ENCODE measurements around the gene XNDC1N. TPM values are rescaled to one million over a fixed set of nuclear protein-coding genes. Genes with fewer than 3 reads are reported as not detected.
A peak's percentile ranks its signal among the peaks of the same experiment; 100 is the strongest.
"Not testable (repeated sequence)": the region's sequence is repeated elsewhere in the genome, so short reads cannot be mapped to it uniquely, and the experiment has no call there.

The XNDC1N gene
- total RNA-seq, 2 experiments from 2014 or later: 14.8 to 23.1 TPM

DNA sequence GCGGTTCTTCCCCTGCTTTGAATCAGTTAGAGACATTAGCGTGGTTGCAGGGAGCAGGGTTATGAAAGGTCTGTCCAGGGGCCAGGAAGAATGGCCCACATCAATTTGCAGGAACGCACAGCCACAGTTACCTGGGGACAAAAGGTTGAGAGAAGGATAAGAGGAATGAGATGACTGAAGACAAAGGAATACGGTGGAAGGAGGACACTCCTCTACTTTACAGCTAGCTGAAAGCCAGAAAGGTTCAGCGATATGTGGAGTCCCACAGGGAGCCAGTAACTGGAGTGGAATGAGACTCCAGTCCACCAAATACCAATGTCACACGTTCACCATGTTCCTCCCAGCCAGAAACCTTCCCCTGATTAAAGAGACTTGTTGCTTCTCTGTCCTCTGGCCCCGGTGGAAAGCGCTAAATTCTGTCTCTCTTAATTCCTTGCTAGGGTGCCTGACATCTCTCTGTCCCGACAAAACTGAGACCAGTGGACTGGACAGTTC lies 10.7 kb downstream of the XNDC1N start:
- H3K27ac Mint-ChIP-seq: no peak overlapping the region
- no peak for ATAC-seq
- no peaks in the 10 kb centered on the region for H3K9me3 Mint-ChIP-seq (ENCODE audit: low read depth)
- no peaks in the 10 kb centered on the region for H3K27me3 Mint-ChIP-seq
- H3K36me3 Mint-ChIP-seq: peaks cover 39% of the 10 kb centered on the region
- H3K4me1 Mint-ChIP-seq: peaks cover 20% of the 10 kb centered on the region
- DNase-seq: no peak
- CTCF ChIA-PET: no interaction called here
- no peak overlapping the region for H3K4me3 Mint-ChIP-seq

DNA sequence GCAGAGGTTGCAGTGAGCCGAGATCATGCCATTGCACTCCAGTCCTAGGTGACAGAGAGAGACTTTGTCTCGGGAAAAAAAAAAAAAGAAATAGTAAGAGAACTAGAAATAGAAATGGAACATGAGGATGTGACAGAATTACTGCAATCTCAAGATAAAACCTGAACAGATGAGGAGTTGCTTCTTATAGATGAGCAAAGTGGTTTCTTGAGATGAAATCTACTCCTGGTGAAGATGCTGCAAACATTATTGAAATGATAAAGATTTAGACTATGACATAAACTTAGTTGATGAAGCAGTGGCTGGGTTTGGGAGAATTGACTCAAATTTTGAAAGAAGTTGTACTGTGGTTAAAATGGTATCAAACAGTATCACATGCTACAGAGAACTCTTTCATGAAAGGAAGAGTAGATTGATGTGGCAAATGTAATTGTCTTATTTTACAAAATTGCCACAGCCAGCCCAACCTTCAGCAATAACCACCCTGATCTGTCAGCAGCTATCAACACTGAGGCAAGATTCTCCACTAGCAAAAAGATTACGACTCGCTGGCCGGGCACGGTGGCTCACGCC lies 13.7 kb downstream of the XNDC1N start:
- ATAC-seq (peak; percentile 66), DNase-seq (no peak)
- H3K4me1 Mint-ChIP-seq: peaks cover 32% of the 10 kb centered on the region
- H3K27ac Mint-ChIP-seq: peak overlapping the region; percentile 13
- CTCF ChIA-PET: no interaction called here
- H3K9me3 Mint-ChIP-seq (ENCODE audit: low read depth): no peaks in the 10 kb centered on the region
- peaks cover 41% of the 10 kb centered on the region for H3K36me3 Mint-ChIP-seq
- H3K4me3 Mint-ChIP-seq: no peak overlapping the region
- H3K27me3 Mint-ChIP-seq: no peaks in the 10 kb centered on the region

DNA sequence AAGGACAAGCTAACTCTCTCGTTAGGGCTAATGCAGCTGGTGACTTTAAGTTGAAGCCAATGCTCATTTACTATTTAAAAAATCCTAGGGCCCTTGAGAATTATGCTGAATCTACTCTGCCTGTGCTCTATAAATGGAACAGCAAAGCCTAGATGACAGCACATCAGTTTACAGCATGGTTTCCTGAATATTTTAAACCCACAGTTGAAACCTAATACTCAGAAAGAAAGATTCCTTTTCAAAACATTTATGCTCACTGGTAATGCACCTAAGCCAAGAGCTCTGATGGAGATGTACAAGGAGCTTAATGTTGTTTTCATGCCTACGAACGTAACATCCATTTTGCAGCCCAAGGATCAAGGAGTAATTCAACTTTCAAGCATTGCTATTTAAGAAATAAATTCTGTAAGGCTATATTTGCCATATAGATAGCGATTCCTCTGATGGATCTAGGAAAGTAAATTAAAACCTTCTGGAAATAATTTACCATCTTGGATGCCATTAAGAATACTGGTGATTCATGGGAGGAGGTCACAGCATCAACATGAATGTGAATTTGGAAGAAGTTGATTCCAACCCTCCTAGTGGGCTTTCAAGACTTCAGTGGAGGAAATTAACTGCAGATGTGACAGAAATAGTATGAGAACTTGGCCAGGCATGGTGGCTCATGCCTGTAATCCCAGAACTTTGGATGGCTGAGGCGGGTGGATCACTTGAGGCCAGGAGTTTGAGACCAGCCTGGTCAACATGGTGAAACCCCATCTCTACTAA lies 14.5 kb downstream of the XNDC1N start:
- Mint-ChIP-seq H3K4me3 (no peak overlapping the region), H3K27ac (no peak overlapping the region), H3K9me3 (ENCODE audit: low read depth) (no peaks in the 10 kb centered on the region), H3K36me3 (peaks cover 39% of the 10 kb centered on the region), H3K27me3 (no peaks in the 10 kb centered on the region), H3K4me1 (peaks cover 32% of the 10 kb centered on the region)
- CTCF ChIA-PET: no interaction called here
- DNase-seq (no peak), ATAC-seq (no peak)

DNA sequence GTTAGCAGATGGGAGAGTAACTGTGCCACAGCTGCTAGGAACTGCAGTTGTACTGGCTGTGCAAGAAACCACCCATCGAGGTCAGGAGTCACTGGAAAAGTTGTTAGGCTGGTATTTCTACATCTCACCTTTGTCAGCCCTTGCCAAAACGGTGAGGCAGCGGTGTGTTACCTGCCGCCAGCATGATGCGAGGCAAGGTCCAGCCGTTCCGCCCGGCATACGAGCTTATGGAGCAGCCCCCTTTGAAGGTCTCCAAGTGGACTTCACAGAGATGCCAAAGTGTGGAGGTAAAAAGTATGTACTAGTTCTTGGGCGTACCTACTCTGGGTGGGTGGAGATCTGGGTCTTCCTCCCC lies 16.4 kb downstream of the XNDC1N start:
- DNase-seq; CTCF ChIA-PET; ATAC-seq; H3K9me3 Mint-ChIP-seq (ENCODE audit: low read depth); H3K4me3 Mint-ChIP-seq; H3K27me3 Mint-ChIP-seq: not testable (repeated sequence)
- Mint-ChIP-seq H3K27ac (peak overlapping the region; percentile 33), H3K4me1 (peaks cover 32% of the 10 kb centered on the region), H3K36me3 (peaks cover 25% of the 10 kb centered on the region)

DNA sequence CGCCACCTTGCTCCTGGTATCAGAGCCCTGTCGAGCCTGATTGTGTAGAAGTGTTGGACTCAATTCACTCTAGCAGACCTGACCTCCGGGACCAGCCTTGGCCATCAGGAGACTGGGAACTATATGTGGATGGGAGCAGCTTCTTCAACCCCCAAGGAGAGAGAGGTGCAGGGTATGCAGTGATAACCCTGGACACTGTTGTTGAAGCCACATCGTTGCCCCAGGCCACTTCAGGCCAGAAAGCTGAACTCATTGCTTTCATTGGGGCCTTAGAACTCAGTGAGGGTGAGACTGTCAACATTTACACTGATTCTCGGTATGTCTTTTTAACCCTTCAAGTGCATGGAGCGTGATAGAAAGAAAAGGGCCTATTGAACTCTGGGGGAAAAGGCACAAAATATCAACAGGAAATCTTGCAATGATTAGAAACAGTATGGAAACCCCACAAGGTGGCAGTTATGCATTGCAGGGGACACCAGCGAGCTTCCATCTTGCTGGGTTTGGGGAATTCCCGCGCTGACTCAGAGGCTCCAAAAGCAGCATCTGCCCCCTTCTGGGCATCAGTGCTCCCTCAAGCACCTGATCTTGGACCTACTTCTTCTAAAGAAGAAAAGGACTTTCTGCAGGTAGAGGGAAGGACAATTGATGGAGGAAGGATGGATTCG lies 16.9 kb downstream of the XNDC1N start:
- CTCF ChIA-PET; H3K27me3 Mint-ChIP-seq; ATAC-seq; H3K4me3 Mint-ChIP-seq; H3K9me3 Mint-ChIP-seq (ENCODE audit: low read depth): not testable (repeated sequence)
- Mint-ChIP-seq H3K4me1 (peaks cover 32% of the 10 kb centered on the region), H3K36me3 (peaks cover 23% of the 10 kb centered on the region), H3K27ac (peak overlapping the region; percentile 48)
- DNase-seq: peak; percentile 76

DNA sequence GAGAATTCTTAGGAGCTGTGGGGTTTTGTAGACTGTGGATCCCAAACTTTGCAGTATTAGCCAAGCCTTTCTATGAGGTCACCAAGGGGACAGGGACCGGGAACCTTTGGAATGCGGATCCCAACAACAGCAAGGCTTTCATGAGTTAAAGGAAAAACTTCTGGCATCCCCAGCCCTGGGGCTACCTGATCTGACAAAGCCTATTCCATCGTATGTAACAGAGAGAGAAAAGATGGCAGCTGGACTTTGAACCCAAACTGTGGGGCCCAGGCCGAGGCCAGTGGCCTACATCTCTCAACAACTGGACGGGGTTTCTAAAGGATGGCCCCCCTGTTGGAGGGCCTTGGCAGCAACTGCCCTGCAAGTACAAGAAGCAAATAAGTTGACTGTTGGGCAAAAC lies 17.6 kb downstream of the XNDC1N start:
- ATAC-seq; H3K27ac Mint-ChIP-seq; CTCF ChIA-PET; H3K4me3 Mint-ChIP-seq; H3K9me3 Mint-ChIP-seq (ENCODE audit: low read depth); H3K27me3 Mint-ChIP-seq; DNase-seq: not testable (repeated sequence)
- Mint-ChIP-seq H3K4me1 (peaks cover 29% of the 10 kb centered on the region), H3K36me3 (peaks cover 19% of the 10 kb centered on the region)

DNA sequence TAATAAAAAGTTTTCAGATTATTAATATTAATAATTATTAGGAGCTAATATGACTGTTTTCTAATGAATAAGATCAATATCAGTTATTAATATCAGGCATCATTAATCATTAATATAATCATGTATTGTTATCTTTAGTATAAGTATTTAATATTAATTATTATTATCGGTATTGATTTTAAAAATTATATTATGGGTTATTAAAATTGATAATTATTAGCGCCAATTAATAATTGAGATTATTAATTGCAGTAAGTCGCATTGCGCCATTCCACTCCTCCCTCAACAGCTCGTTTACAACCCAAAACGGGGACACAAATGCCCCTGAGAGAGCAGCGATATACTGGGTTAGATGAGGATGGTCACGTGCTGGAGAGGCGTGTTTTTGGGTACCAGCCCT lies 20.2 kb downstream of the XNDC1N start:
- Mint-ChIP-seq H3K36me3 (peaks cover 11% of the 10 kb centered on the region), H3K4me3 (no peak overlapping the region), H3K9me3 (ENCODE audit: low read depth) (no peaks in the 10 kb centered on the region)

DNA sequence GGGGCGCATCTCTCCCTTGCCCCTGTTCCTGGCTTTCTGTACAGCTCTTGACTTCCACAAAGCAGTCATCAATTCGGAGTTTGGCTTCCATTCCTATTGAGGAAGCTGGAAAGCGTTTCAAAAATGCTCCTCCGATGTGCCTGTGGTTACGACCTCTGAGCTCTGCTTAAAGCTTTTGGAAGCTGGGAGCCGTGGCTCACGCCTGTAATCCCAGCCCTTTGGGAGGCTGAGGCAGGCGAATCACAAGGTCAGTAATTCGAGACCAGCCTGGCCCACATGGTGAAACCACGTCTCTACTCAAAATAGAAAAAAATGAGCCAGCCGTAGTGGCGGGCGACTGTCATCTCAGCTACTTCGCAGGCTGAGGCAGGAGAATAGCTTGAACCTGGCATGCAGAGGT lies 27.3 kb downstream of the XNDC1N start:
- CTCF ChIA-PET; ATAC-seq; H3K4me3 Mint-ChIP-seq; H3K27me3 Mint-ChIP-seq; H3K4me1 Mint-ChIP-seq; H3K27ac Mint-ChIP-seq; H3K9me3 Mint-ChIP-seq (ENCODE audit: low read depth); DNase-seq: not testable (repeated sequence)
- peaks cover 16% of the 10 kb centered on the region for H3K36me3 Mint-ChIP-seq

More for the DNA sequence above, 20.2 kb downstream of the XNDC1N start:
- H3K4me1 Mint-ChIP-seq: peaks cover 12% of the 10 kb centered on the region
- DNase-seq (no peak), ATAC-seq (no peak)
- no peaks in the 10 kb centered on the region for H3K27me3 Mint-ChIP-seq
- CTCF ChIA-PET: no interaction called here
- H3K27ac Mint-ChIP-seq: no peak overlapping the region

DNA sequence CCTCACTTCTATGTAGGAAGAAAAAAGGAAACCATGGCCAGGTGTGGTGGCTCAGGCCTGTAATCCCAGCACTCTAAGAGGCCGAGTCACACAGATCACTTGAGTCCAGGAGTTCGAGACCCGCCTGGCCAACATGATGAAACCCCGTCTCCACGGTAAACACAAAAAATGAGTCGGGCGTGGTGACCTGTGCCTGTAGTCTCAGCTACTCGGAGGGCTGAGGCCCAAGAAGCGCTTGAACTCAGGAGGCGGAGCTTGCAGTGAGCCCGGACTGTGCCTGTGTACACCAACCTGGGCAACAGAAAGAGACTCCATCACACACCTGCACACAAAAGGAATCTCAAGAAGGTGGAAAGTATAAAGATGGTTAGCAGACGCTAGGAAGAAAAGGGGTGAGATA lies 32.4 kb downstream of the XNDC1N start:
- no peak overlapping the region for H3K27ac Mint-ChIP-seq
- H3K9me3 Mint-ChIP-seq (ENCODE audit: low read depth): no peaks in the 10 kb centered on the region
- no peak overlapping the region for H3K4me3 Mint-ChIP-seq
- CTCF ChIA-PET: no interaction called here
- no peaks in the 10 kb centered on the region for H3K4me1 Mint-ChIP-seq
- no peaks in the 10 kb centered on the region for H3K27me3 Mint-ChIP-seq
- DNase-seq: no peak
- ATAC-seq: no peak
- peaks cover 17% of the 10 kb centered on the region for H3K36me3 Mint-ChIP-seq

DNA sequence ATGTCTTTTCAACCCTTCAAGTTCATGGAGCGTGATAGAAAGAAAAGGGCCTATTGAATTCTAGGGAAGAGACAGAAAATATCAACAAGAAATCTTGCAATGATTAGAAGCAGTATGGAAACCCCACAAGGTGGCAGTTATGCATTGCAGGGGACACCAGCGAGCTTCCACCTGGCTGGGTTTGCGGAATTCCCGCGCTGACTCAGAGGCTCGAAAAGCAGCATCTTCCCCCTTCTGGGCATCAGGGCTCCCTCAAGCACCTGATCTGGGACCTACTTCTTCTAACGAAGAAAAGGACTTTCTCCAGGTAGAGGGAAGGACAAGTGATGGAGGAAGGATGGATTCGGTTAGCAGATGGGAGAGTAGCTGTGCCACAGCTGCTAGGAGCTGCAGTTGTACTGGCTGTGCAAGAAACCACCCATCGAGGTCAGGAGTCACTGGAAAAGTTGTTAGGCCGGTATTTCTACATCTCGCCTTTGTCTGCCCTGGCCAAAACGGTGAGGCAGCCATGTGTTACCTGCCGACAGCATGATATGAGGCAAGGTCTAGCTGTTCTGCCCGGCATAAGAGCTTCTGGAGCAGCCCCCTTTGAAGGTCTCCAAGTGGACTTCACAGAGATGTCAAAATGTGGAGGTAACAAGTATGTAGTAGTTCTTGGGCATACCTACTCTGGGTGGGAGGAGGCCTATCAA lies 39.1 kb downstream of the XNDC1N start:
- H3K27ac Mint-ChIP-seq; H3K27me3 Mint-ChIP-seq; ATAC-seq; H3K36me3 Mint-ChIP-seq; DNase-seq; H3K9me3 Mint-ChIP-seq (ENCODE audit: low read depth); CTCF ChIA-PET; H3K4me3 Mint-ChIP-seq; H3K4me1 Mint-ChIP-seq: not testable (repeated sequence)

DNA sequence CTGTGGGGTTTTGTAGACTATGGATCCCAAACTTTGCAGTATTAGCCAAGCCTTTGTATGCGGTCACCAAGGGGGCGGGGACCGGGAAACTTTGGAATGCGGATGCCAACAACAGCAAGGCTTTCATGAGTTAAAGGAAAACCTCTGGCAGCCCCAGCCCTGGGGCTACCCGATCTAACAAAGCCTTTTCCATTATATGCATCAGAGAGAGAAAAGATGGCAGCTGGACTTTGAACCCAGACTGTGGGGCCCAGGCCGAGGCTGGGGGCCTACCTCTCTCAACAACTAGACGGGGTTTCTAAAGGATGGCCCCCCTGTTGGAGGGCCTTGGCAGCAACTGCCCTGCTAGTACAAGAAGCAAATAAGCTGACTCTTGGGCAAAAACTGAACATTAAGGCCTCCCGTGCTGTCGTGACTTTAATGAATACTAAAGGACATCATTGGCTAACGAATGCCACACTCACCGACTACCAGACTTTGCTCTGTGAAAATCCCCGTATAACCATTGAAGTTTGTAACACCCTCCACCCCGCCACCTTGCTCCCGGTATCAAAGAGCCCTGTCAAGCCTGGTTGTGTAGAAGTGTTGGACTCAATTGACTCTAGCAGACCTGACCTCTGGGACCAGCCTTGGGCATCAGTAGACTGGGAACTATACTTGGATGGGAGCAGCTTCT lies 39.9 kb downstream of the XNDC1N start:
- H3K4me1 Mint-ChIP-seq; H3K36me3 Mint-ChIP-seq; CTCF ChIA-PET; H3K9me3 Mint-ChIP-seq (ENCODE audit: low read depth); ATAC-seq; DNase-seq; H3K27ac Mint-ChIP-seq; H3K4me3 Mint-ChIP-seq; H3K27me3 Mint-ChIP-seq: not testable (repeated sequence)

DNA sequence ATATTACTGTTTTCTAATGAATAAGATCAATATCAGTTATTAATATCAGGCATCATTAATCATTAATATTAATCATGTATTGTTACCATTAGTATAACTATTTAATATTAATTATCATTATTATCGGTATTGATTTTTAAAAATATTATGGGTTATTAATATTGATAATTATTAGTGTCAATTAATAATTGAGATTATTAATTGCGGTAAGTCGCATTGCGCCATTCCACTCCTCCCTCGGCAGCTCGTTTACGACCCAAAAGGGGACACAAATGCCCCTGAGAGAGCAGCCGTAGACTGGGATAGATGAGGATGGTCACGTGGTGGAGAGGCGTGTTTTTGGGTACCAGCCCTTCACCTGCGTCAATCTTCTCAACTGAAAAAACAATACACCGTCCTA lies 42.6 kb downstream of the XNDC1N start:
- H3K27me3 Mint-ChIP-seq; H3K4me1 Mint-ChIP-seq; ATAC-seq; H3K36me3 Mint-ChIP-seq; H3K27ac Mint-ChIP-seq; DNase-seq; H3K4me3 Mint-ChIP-seq; CTCF ChIA-PET; H3K9me3 Mint-ChIP-seq (ENCODE audit: low read depth): not testable (repeated sequence)

All from activated CD8-positive, alpha-beta memory T cell treated with anti-CD3 and anti-CD28 coated beads, Interleukin-2, amount 10 ng/mL, durations not matched to agents 7 days and 5 days (primary cell).